Prostate gland (tissue), 2 donors: Measurements from ENCODE around the gene POLE. TPM values are rescaled to one million over a fixed set of nuclear protein-coding genes. Genes with fewer than 3 reads are reported as not detected.
A peak's percentile ranks its signal among the peaks of the same experiment; 100 is the strongest.
"Not testable (repeated sequence)": the region's sequence is repeated elsewhere in the genome, so short reads cannot be mapped to it uniquely, and the experiment has no call there.

Experiments used
- DNase-seq: peaks from one replicate; pipeline ENCODE4 v3.0.0-alpha.2; 2019; ENCODE audit warnings: low spot score
- H3K27ac ChIP-seq, 2 donors: fragments of 200-600 bp; sonication (generic); 2 replicates each; pipeline ENCODE4 v1.5.1; 2017 to 2019
- H3K27me3 ChIP-seq: fragments of 200-600 bp; sonication (generic); replicated peaks from 2 replicates; pipeline ENCODE4 v1.5.1; 2019; ENCODE audit not compliant: insufficient read depth
- H3K36me3 ChIP-seq, 2 donors: fragments of 200-600 bp; sonication (generic); 1 replicate in 1 of 2; 2 replicates in 1 of 2; pipeline versions ENCODE4 v1.5.1 to v1.8.1; 2017 to 2019
- H3K4me1 ChIP-seq: fragments of 200-600 bp; sonication (generic); replicated peaks from 2 replicates; pipeline ENCODE4 v1.5.1; 2019
- H3K4me3 ChIP-seq, 2 donors: fragments of 200-600 bp; sonication (generic); 2 replicates each; pipeline ENCODE4 v1.5.1; 2017 to 2019
- H3K9me3 ChIP-seq: fragments of 200-600 bp; sonication (generic); 2 replicates; pipeline ENCODE4 v1.5.1; 2017
- POLR2A ChIP-seq: fragments of 450-650 bp; IDR thresholded peaks from one replicate; pipeline ENCODE4 v1.6.1; 2016; ENCODE audit warnings: antibody characterized with exemption, mild to moderate bottlenecking
- POLR2AphosphoS5 ChIP-seq: sonication (generic); formaldehyde crosslinking; IDR thresholded peaks from one replicate; pipeline ENCODE4 v1.6.1; 2017; ENCODE audit warnings: antibody characterized with exemption
- WGBS: methylation state at CpG from one replicate; pipeline ENCODE4 v1.1.5; 2018; 5-methylcytosine and 5-hydroxymethylcytosine counted together
- intact Hi-C: fragments of 100-400 bp; cut with DNase I; formaldehyde crosslinking; loops from one replicate; pipeline ENCODE4 v1.14.2; 2022
- total RNA-seq, 2 donors: library from RNA; depleted of rRNA; stranded (reverse); fragments of >200 nt; gene quantifications; one replicate each; pipeline ENCODE4 v1.1.0, GENCODE V29; 2016
- TF ChIP-seq, protein P1 (sequence below), 4 experiments: fragments of 200-600 bp in 2 of 4; fragments of 450-650 bp in 2 of 4; sonication (generic) in 2 of 4; IDR thresholded peaks; 1 replicate in 3 of 4; 2 replicates in 1 of 4; pipeline ENCODE4 v1.5.1; 2016 to 2019; ENCODE audit warnings: antibody characterized with exemption in 4 of 4, mild to moderate bottlenecking in 2 of 4, moderate library complexity in 2 of 4

Gene POLE
- total RNA-seq, 2 donors from 2014 or later: 41.8 to 65.4 TPM

DNA sequence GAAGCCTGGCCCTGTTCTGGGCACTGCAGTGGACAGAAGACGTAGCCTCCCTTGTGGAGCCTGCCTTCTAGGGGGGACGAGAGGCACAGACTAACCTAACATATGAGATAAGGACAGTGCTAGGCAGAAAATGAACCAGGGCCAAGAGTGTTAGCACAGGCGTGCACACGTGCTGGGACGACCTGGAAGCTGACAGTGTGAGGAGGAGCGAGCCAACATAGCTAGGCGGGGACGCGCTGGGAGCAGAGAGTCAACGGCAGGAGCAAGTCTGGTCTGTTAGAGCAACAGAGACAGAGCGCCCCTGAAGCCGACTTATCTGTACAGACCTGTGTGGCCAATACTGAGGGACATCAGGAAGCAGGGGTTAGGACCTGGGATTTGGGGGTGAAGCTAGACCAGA, 8.3 kb upstream of the POLE start:
- Histone ChIP-seq H3K27me3 (no peaks in the 10 kb centered on the region), H3K9me3 (no peaks in the 10 kb centered on the region), H3K4me1 (no peaks in the 10 kb centered on the region), H3K4me3 (no peak overlapping the region), H3K36me3 (no peaks in the 10 kb centered on the region), H3K27ac (no peak overlapping the region)
- intact Hi-C loops: no loop called here
- TF ChIP-seq, protein P1, sequence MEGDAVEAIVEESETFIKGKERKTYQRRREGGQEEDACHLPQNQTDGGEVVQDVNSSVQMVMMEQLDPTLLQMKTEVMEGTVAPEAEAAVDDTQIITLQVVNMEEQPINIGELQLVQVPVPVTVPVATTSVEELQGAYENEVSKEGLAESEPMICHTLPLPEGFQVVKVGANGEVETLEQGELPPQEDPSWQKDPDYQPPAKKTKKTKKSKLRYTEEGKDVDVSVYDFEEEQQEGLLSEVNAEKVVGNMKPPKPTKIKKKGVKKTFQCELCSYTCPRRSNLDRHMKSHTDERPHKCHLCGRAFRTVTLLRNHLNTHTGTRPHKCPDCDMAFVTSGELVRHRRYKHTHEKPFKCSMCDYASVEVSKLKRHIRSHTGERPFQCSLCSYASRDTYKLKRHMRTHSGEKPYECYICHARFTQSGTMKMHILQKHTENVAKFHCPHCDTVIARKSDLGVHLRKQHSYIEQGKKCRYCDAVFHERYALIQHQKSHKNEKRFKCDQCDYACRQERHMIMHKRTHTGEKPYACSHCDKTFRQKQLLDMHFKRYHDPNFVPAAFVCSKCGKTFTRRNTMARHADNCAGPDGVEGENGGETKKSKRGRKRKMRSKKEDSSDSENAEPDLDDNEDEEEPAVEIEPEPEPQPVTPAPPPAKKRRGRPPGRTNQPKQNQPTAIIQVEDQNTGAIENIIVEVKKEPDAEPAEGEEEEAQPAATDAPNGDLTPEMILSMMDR (IDR thresholded peaks at IDR 0.05): no peak
- TF ChIP-seq POLR2A: no peak
- no peak for TF ChIP-seq POLR2AphosphoS5
- WGBS: 83% methylated on average over 12 of the region's 12 CpGs
- no peak for DNase-seq

DNA sequence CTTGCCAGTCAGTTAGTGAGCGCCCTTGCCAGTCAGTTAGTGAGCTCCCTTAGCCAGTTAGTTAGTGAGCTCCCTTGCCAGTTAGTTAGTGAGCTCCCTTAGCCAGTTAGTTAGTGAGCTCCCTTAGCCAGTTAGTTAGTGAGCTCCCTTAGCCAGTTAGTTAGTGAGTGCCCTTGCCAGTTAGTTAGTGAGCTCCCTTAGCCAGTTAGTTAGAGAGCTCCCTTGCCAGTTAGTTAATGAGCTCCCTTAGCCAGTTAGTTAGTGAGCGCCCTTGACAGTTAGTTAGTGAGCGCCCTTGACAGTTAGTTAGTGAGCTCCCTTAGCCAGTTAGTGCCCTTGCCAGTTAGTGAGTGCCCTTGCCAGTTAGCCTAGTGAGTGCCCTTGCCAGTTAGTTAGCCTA, 7.7 kb upstream of the POLE start:
- H3K27me3 ChIP-seq, H3K4me1 ChIP-seq, H3K36me3 ChIP-seq, H3K9me3 ChIP-seq, H3K27ac ChIP-seq, intact Hi-C loops, H3K4me3 ChIP-seq, DNase-seq: not testable (repeated sequence)
- WGBS: 100% methylated on average over 2 of the region's 3 CpGs

DNA sequence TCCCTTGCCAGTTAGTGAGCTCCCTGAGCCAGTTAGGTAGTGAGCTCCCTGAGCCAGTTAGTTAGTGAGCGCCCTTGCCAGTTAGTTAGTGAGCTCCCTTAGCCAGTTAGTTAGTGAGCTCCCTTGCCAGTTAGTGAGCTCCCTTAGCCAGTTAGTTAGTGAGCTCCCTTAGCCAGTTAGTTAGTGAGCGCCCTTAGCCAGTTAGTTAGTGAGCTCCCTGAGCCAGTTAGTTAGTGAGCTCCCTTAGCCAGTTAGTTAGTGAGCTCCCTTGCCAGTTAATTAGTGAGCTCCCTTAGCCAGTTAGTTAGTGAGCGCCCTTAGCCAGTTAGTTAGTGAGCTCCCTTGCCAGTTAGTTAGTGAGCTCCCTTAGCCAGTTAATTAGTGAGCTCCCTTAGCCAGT, 4.9 kb upstream of the POLE start:
- H3K27ac ChIP-seq, H3K27me3 ChIP-seq, H3K9me3 ChIP-seq, DNase-seq, H3K36me3 ChIP-seq, H3K4me3 ChIP-seq, H3K4me1 ChIP-seq, intact Hi-C loops: not testable (repeated sequence)
- whole genome bisulfite sequencing: 88% methylated on average over 3 of the region's 3 CpGs

DNA sequence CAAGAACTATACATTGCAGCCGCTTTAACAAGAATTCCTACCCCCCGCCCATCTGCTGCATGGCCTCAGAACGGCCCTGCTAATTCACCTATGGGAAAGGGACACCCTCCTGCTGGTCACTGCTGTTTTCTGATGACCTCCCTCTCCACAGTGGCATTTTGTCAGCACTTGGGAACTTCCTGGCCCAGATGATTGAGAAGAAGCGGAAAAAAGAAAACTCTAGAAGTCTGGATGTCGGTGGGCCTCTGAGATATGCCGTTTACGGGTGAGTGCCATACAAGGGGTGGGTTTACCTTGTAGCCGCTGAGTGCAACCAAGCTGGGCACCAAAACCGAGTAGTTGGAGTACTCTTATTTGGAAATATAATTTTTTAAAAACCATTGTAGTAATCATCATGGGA, 3.0 kb upstream of the POLE start:
- H3K27ac ChIP-seq: no peak overlapping the region
- intact Hi-C loops: no loop called here
- no peak for TF ChIP-seq POLR2AphosphoS5
- TF ChIP-seq POLR2A: no peak
- TF ChIP-seq, protein P1 (IDR thresholded peaks at IDR 0.05): no peak
- H3K4me1 ChIP-seq: no peaks in the 10 kb centered on the region
- H3K36me3 ChIP-seq: no peaks in the 10 kb centered on the region
- WGBS: 96% methylated on average over 9 of the region's 9 CpGs
- H3K9me3 ChIP-seq: no peaks in the 10 kb centered on the region
- H3K27me3 ChIP-seq: no peaks in the 10 kb centered on the region
- H3K4me3 ChIP-seq: no peak overlapping the region
- DNase-seq: no peak

DNA sequence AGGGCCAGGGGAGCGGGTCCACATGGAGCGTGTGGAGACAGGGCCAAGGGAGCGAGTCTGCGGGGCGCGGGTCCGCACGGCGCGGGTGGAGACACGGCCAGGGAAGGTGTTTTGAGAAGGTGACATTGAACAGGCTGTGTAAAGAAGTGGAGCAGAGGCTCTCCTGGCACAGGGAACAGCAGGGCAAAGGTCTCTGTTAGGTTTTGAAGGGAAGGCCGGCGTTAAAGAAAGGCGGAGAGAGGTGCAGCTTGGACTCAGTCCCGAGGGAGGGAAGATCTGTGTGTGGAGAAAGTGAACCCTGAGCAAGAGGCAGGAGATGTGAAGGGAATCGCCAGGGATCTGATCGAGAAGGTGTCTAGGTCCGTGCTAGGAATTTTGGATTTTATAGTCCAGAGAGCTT, 2.1 kb upstream of the POLE start:
- intact Hi-C loops: no loop called here
- H3K36me3 ChIP-seq: no peaks in the 10 kb centered on the region
- no peaks in the 10 kb centered on the region for H3K9me3 ChIP-seq
- H3K27ac ChIP-seq: no peak overlapping the region
- DNase-seq: no peak
- TF ChIP-seq POLR2AphosphoS5: no peak
- TF ChIP-seq, protein P1 (IDR thresholded peaks at IDR 0.05): no peak
- no peak for TF ChIP-seq POLR2A
- H3K4me3 ChIP-seq: no peak overlapping the region
- no peaks in the 10 kb centered on the region for H3K4me1 ChIP-seq
- WGBS: 67% methylated on average over 18 of the region's 18 CpGs
- no peaks in the 10 kb centered on the region for H3K27me3 ChIP-seq

DNA sequence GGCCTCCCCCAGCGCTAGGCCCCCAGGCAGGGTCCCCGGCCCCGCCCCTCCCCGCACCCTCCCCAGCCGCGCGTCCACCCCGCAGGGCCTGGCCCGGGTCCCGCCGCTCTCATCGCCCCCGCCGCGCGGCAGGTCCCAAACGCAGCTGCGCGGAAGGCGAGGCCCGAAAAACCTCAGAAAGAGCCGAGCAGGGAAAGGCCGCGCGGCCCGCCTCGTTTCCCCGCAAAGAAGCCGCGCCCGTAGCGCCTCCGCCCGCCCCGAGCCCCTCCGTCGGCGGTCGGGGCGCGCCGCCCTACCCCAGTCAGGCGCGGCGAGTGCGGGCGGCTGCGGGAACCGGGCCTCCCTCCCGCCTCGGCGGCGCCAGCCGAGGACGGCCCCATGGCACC, 324 bp downstream of the POLE start:
- Histone ChIP-seq H3K36me3 (no peaks in the 10 kb centered on the region), H3K4me3 (peak overlapping the region; percentile 68 to 74), H3K27me3 (no peaks in the 10 kb centered on the region), H3K9me3 (no peaks in the 10 kb centered on the region), H3K4me1 (no peaks in the 10 kb centered on the region), H3K27ac (peak overlapping the region; percentile 58 to 65)
- intact Hi-C loops: no loop called here
- no peak for DNase-seq
- 0% methylated on average over 28 of the region's 55 CpGs for WGBS
- TF ChIP-seq POLR2AphosphoS5: no peak
- TF ChIP-seq, protein P1 (IDR thresholded peaks at IDR 0.05): no peak
- TF ChIP-seq POLR2A: no peak
